A549 (cell line): ENCODE measurements around the gene OXNAD1. TPM values are rescaled to one million over a fixed set of nuclear protein-coding genes. Genes with fewer than 3 reads are reported as not detected.

Experiments used
- ATAC-seq, 2 experiments: fragments of 200-7000 bp in 1 of 2; fragments of >200 bp in 1 of 2; cut with Nextera tagmentation in 1 of 2; cut with Tn5 transposase in 1 of 2; 3 replicates each; pipeline versions ENCODE4 v1.8.0 to v1.9.1; 2018 to 2020; ENCODE audit warnings: mild to moderate bottlenecking in 1 of 2, moderate library complexity in 1 of 2
- CTCF ChIA-PET: fragments of 300-600 bp; sonication (Branson Sonifier 250); formaldehyde crosslinking; extraction: SDS; loops from one replicate; lab custom pipeline; 2021; ENCODE audit warnings: antibody characterized with exemption, inconsistent platforms; lab: Yijun Ruan, JAX
- POLR2A ChIA-PET: fragments of 350-600 bp; formaldehyde crosslinking; extraction: SDS; loops from one replicate; lab custom pipeline; 2021; ENCODE audit warnings: antibody characterized with exemption, inconsistent platforms; lab: Yijun Ruan, JAX
- DNase-seq, 2 experiments: peaks; one replicate each; pipeline versions ENCODE4 v3.0.0 to v3.0.0-alpha.2; 2011 to 2016; ENCODE audit warnings: low read depth in 1 of 2, low spot score in 1 of 2
- FAIRE-seq: peaks from 2 replicates; lab custom pipeline; 2011; peaks lifted over from hg19 to GRCh38; lab: Jason Lieb, UNC
- H3K27ac ChIP-seq, 2 experiments: fragments of >200 bp; sonication (Bioruptor Twin); formaldehyde crosslinking; 3 replicates each; pipeline ENCODE4 v1.5.1; 2016 to 2017
- H3K4me1 ChIP-seq: fragments of >200 bp; sonication (Bioruptor Twin); formaldehyde crosslinking; 3 replicates; pipeline ENCODE4 v1.6.1; 2016
- H3K4me2 ChIP-seq: fragments of >200 bp; sonication (Bioruptor Twin); formaldehyde crosslinking; 3 replicates; pipeline ENCODE4 v1.6.1; 2016
- H3K4me3 ChIP-seq: fragments of >200 bp; sonication (Bioruptor Twin); formaldehyde crosslinking; 3 replicates; pipeline ENCODE4 v1.5.1; 2016
- H3K9me3 ChIP-seq: fragments of >200 bp; sonication (Bioruptor Twin); formaldehyde crosslinking; 3 replicates; pipeline ENCODE4 v1.6.1; 2016
- BCL3 ChIP-seq: fragments of >200 bp; sonication (Bioruptor Twin); formaldehyde crosslinking; IDR thresholded peaks from 3 replicates; pipeline ENCODE4 v1.6.1; 2016
- CEBPB ChIP-seq, 2 experiments: fragments of >200 bp in 1 of 2; sonication (Bioruptor Twin) in 1 of 2; formaldehyde crosslinking in 1 of 2; IDR thresholded peaks; 2 replicates each; pipeline ENCODE4 v1.6.1; 2012 to 2016
- CHD2 ChIP-seq: fragments of 150-350 bp; IDR thresholded peaks from 2 replicates; pipeline ENCODE4 v1.6.1; 2014; ENCODE audit warnings: low read length; ENCODE audit not compliant: partially characterized antibody
- CTCF ChIP-seq: fragments of >200 bp; sonication (Bioruptor Twin); formaldehyde crosslinking; IDR thresholded peaks from 3 replicates; pipeline ENCODE4 v1.5.1; 2016
- EHF ChIP-seq: fragments of 250-450 bp; sonication (Bioruptor Pico); IDR thresholded peaks from 2 replicates; pipeline ENCODE4 v1.5.0; 2020; ENCODE audit warnings: mild to moderate bottlenecking
- EP300 ChIP-seq, 2 experiments: fragments of >200 bp; sonication (Bioruptor Twin); formaldehyde crosslinking; IDR thresholded peaks; 2 replicates in 1 of 2; 3 replicates in 1 of 2; pipeline ENCODE4 v1.6.1; 2016 to 2017
- FOSB ChIP-seq: fragments of 250-450 bp; sonication (Bioruptor Pico); IDR thresholded peaks from 2 replicates; pipeline ENCODE4 v1.5.0; 2020; ENCODE audit warnings: mild to moderate bottlenecking, moderate library complexity
- FOSL2 ChIP-seq, 2 experiments: fragments of 450-650 bp in 1 of 2; fragments of >200 bp in 1 of 2; sonication (Bioruptor Twin) in 1 of 2; formaldehyde crosslinking; IDR thresholded peaks; 2 replicates each; pipeline versions ENCODE4 v1.5.0 to v1.6.1; 2016 to 2020; ENCODE audit warnings: mild to moderate bottlenecking in 1 of 2, moderate library complexity in 1 of 2
- HMGXB4 ChIP-seq: fragments of 250-450 bp; sonication (Bioruptor Pico); IDR thresholded peaks from 2 replicates; pipeline ENCODE4 v1.5.0; 2021; ENCODE audit warnings: mild to moderate bottlenecking, moderate library complexity, borderline replicate concordance
- JUN ChIP-seq, 2 experiments: fragments of >200 bp; sonication (Bioruptor Twin); formaldehyde crosslinking; IDR thresholded peaks; 2 replicates in 1 of 2; 3 replicates in 1 of 2; pipeline ENCODE4 v1.6.1; 2016 to 2017
- JUNB ChIP-seq: fragments of >200 bp; sonication (Bioruptor Twin); formaldehyde crosslinking; IDR thresholded peaks from 2 replicates; pipeline ENCODE4 v1.6.1; 2016
- KDM1A ChIP-seq: fragments of 200-600 bp; sonication (generic); IDR thresholded peaks from 2 replicates; pipeline ENCODE4 v1.6.1; 2016; ENCODE audit warnings: low read depth, mild to moderate bottlenecking
- MAX ChIP-seq: IDR thresholded peaks from 2 replicates; pipeline ENCODE4 v1.6.1; 2012
- NR3C1 ChIP-seq: fragments of >200 bp; sonication (Bioruptor Twin); formaldehyde crosslinking; IDR thresholded peaks from 3 replicates; pipeline ENCODE4 v1.6.1; 2017
- SMC3 ChIP-seq: fragments of >200 bp; sonication (Bioruptor Twin); formaldehyde crosslinking; IDR thresholded peaks from 3 replicates; pipeline ENCODE4 v1.6.1; 2018; ENCODE audit warnings: inconsistent platforms
- TFCP2L1 ChIP-seq: fragments of 250-450 bp; sonication (Bioruptor Pico); IDR thresholded peaks from 2 replicates; pipeline ENCODE4 v1.5.0; 2021; ENCODE audit warnings: mild to moderate bottlenecking
- USF2 ChIP-seq: fragments of 450-650 bp; IDR thresholded peaks from 2 replicates; pipeline ENCODE4 v1.6.1; 2014; ENCODE audit warnings: antibody characterized with exemption
- ZFP36 ChIP-seq: fragments of 450-650 bp; IDR thresholded peaks from 2 replicates; pipeline ENCODE4 v1.6.1; 2014; ENCODE audit warnings: borderline replicate concordance; ENCODE audit not compliant: partially characterized antibody
- ZSCAN20 ChIP-seq: fragments of 250-450 bp; sonication (Bioruptor Pico); IDR thresholded peaks from 2 replicates; pipeline ENCODE4 v1.8.0; 2022; ENCODE audit warnings: mild to moderate bottlenecking, moderate library complexity
- WGBS: methylation state at CpG from one replicate; pipeline ENCODE4 v1.1.6; 2017; ENCODE audit errors: missing lambda C conversion rate; 5-methylcytosine and 5-hydroxymethylcytosine counted together
- polyA plus RNA-seq, 4 experiments: library from polyadenylated mRNA; depleted of rRNA in 3 of 4; stranded (reverse); fragments of >200 nt; fragmentation: RNase III in 1 of 4; extraction: RNeasy Plus Mini Kit Qiagen cat#74134 plus additional on column Dnase treatment in 1 of 4; gene quantifications; 2 replicates in 3 of 4; 3 replicates in 1 of 4; pipeline ENCODE4 v1.2.3, GENCODE V29; 2011 to 2017

Gene OXNAD1
- polyA plus RNA-seq, 2 of the 4 experiments (the other 2 are of a cell fraction): 8.8 to 25.9 TPM

- Histone ChIP-seq H3K4me1 (no peaks in the 10 kb centered on the region), H3K9me3 (no peaks in the 10 kb centered on the region; the same call in 2 of the 3 replicates), H3K4me3 (no peak overlapping the region), H3K4me2 (no peak overlapping the region), H3K27ac (no peak overlapping the region)
- 95% methylated on average over 15 of the region's 15 CpGs for WGBS
- DNase-seq: no peak
- ChIA-PET POLR2A (no interaction called here), CTCF (interaction anchor here (0.7 to 1.4 kb wide), 5 partner anchors 17 to 187 kb away, joined by 3 to 5 read pairs (median 3); no protein-coding TSS in a partner anchor)
- ATAC-seq: no peak
- FAIRE-seq: no peak
- TF ChIP-seq SMC3 (no peak), MAX (no peak), JUN (IDR thresholded peaks at IDR 0.05) (no peak), ZFP36 (no peak), ZSCAN20 (CRISPR knock-in tag) (no peak), JUNB (no peak), HMGXB4 (CRISPR knock-in tag) (no peak), NR3C1 (no peak), TFCP2L1 (CRISPR knock-in tag) (no peak), CTCF (no peak), CHD2 (no peak), FOSB (CRISPR knock-in tag) (no peak), CEBPB (IDR thresholded peaks at IDR 0.05) (no peak), BCL3 (no peak), KDM1A (no peak), EHF (CRISPR knock-in tag) (no peak), USF2 (no peak)
- TF ChIP-seq, all 56 proteins: peak for 0
Measured at GRCh38 chr3:16337856-16338540, 73.0 kb downstream of the OXNAD1 start.

- Histone ChIP-seq H3K27ac (no peak overlapping the region), H3K4me3 (no peak overlapping the region), H3K9me3 (no peaks in the 10 kb centered on the region; the same call in 2 of the 3 replicates), H3K4me1 (no peaks in the 10 kb centered on the region), H3K4me2 (no peak overlapping the region)
- FAIRE-seq (no peak), ATAC-seq (peak; percentile 62 to 87), DNase-seq (peak; percentile 10 to 34)
- ChIA-PET CTCF (interaction anchor here (1.1 to 1.4 kb wide), 3 partner anchors 17 to 49 kb away, joined by 3 read pairs; no protein-coding TSS in a partner anchor), POLR2A (no interaction called here)
- no peak for TF ChIP-seq EP300 (IDR thresholded peaks at IDR 0.05)
- no peak for TF ChIP-seq FOSL2 (IDR thresholded peaks at IDR 0.05)
- 0 out of 2 replicates have a peak, but pooled peaks have one; percentile 11 for TF ChIP-seq FOSL2 (CRISPR knock-in tag; IDR thresholded peaks at IDR 0.05)
- 52% methylated on average over 1 of the region's 1 CpG for WGBS
Measured at GRCh38 chr3:16338999-16339398, 74.0 kb downstream of the OXNAD1 start.
